Suprapubic skin (tissue), 4 donors: ENCODE data around the gene ZSCAN18. TPM values are rescaled to one million over a fixed set of nuclear protein-coding genes. Genes with fewer than 3 reads are reported as not detected.

ENCODE experiments used
- DNase-seq, 2 donors: peaks; one replicate each; pipeline ENCODE4 v3.0.0-alpha.2; 2019; ENCODE audit warnings: low spot score in 2 of 2
- H3K27ac ChIP-seq: fragments of 200-600 bp; sonication (generic); one replicate; pipeline ENCODE4 v1.5.1; 2019
- H3K27me3 ChIP-seq: fragments of 200-600 bp; sonication (generic); one replicate; pipeline ENCODE4 v1.5.1; 2019
- H3K36me3 ChIP-seq: fragments of 200-600 bp; sonication (generic); one replicate; pipeline ENCODE4 v1.5.1; 2019
- H3K4me1 ChIP-seq: fragments of 200-600 bp; sonication (generic); one replicate; pipeline ENCODE4 v1.5.1; 2019
- H3K4me3 ChIP-seq: fragments of 200-600 bp; sonication (generic); one replicate; pipeline ENCODE4 v1.5.1; 2019; ENCODE audit warnings: mild to moderate bottlenecking
- H3K9me3 ChIP-seq: fragments of 200-600 bp; sonication (generic); one replicate; pipeline ENCODE4 v1.5.1; 2019
- CTCF ChIP-seq, 2 donors: fragments of 200-600 bp in 1 of 2; fragments of 450-650 bp in 1 of 2; sonication (generic) in 1 of 2; IDR thresholded peaks; one replicate each; pipeline ENCODE4 v1.5.1; 2016 to 2019; ENCODE audit warnings: antibody characterized with exemption in 2 of 2, mild to moderate bottlenecking in 1 of 2, moderate library complexity in 1 of 2
- EP300 ChIP-seq: sonication (generic); formaldehyde crosslinking; IDR thresholded peaks from one replicate; pipeline ENCODE4 v1.6.1; 2017; ENCODE audit warnings: antibody characterized with exemption
- POLR2A ChIP-seq, 2 donors: fragments of 450-650 bp; IDR thresholded peaks; one replicate each; pipeline ENCODE4 v1.6.1; 2017; ENCODE audit warnings: antibody characterized with exemption in 2 of 2, mild to moderate bottlenecking in 2 of 2, moderate library complexity in 2 of 2
- POLR2AphosphoS5 ChIP-seq, 3 donors: sonication (generic); formaldehyde crosslinking; IDR thresholded peaks; one replicate each; pipeline ENCODE4 v1.6.1; 2017; ENCODE audit warnings: antibody characterized with exemption in 3 of 3
- WGBS: methylation state at CpG from one replicate; pipeline ENCODE4 v1.1.5; 2018; 5-methylcytosine and 5-hydroxymethylcytosine counted together
- total RNA-seq, 4 donors: library from RNA; depleted of rRNA; stranded (reverse); fragments of >200 nt; gene quantifications; one replicate each; pipeline ENCODE4 v1.1.0, GENCODE V29; 2016

Gene ZSCAN18
- total RNA-seq, 4 donors from 2014 or later = 33.0 to 52.8 (median 48.9) TPM

DNA sequence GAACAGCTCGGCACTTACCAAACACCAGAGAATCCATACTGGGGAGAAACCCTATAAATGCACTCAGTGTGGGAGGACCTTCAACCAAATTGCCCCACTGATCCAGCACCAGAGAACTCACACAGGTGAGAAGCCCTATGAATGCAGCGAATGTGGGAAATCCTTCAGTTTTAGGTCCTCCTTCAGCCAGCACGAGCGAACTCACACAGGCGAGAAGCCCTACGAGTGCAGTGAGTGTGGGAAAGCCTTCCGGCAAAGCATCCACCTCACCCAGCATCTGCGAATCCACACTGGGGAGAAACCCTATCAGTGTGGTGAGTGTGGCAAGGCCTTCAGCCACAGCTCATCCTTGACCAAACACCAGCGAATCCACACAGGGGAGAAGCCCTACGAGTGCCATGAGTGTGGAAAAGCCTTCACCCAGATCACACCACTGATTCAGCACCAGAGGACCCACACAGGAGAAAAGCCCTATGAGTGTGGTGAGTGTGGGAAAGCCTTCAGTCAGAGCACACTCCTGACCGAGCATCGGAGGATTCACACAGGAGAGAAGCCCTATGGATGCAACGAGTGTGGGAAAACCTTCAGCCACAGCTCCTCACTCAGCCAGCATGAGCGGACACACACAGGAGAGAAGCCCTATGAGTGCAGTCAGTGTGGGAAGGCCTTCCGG lies 30.7 kb downstream of the ZSCAN18 start:
- no peaks in the 10 kb centered on the region for H3K27me3 ChIP-seq
- no peak overlapping the region for H3K4me3 ChIP-seq
- peaks cover 76% of the 10 kb centered on the region for H3K9me3 ChIP-seq
- peaks cover 54% of the 10 kb centered on the region for H3K36me3 ChIP-seq
- H3K4me1 ChIP-seq = no peaks in the 10 kb centered on the region
- no peak overlapping the region for H3K27ac ChIP-seq
- DNase-seq = no peak
- WGBS = 91% methylated on average over 11 of the region's 15 CpGs
- TF ChIP-seq EP300 (no peak), POLR2A (IDR thresholded peaks at IDR 0.05) (no peak), POLR2AphosphoS5 (IDR thresholded peaks at IDR 0.05) (no peak), CTCF (IDR thresholded peaks at IDR 0.05) (no peak)

- DNase-seq = no peak
- 99% methylated on average over 2 of the region's 3 CpGs for WGBS
- Histone ChIP-seq H3K27ac (no peak overlapping the region), H3K4me1 (peaks cover 10% of the 10 kb centered on the region), H3K4me3 (no peak overlapping the region), H3K36me3 (peaks cover 54% of the 10 kb centered on the region), H3K27me3 (no peaks in the 10 kb centered on the region), H3K9me3 (peaks cover 46% of the 10 kb centered on the region)
- no peak for TF ChIP-seq EP300
These were observed 34.3 kb downstream of the ZSCAN18 start for GRCh38 chr19:58063712-58064111.

GRCh38 chr19:58060231-58060630 lies 37.8 kb downstream of the ZSCAN18 start:
- peaks cover 25% of the 10 kb centered on the region for H3K36me3 ChIP-seq
- H3K27me3 ChIP-seq = peaks cover 3% of the 10 kb centered on the region
- H3K4me1 ChIP-seq = peaks cover 12% of the 10 kb centered on the region
- TF ChIP-seq EP300 = no peak
- WGBS = 83% methylated on average over 13 of the region's 24 CpGs
- H3K9me3 ChIP-seq = peaks cover 13% of the 10 kb centered on the region
- DNase-seq = no peak
- H3K27ac ChIP-seq = no peak overlapping the region
- peak overlapping the region; percentile 69 for H3K4me3 ChIP-seq

GRCh38 chr19:58059671-58060078 lies 38.4 kb downstream of the ZSCAN18 start:
- peak overlapping the region; percentile 69 for H3K4me3 ChIP-seq
- H3K9me3 ChIP-seq = peaks cover 8% of the 10 kb centered on the region
- H3K27me3 ChIP-seq = peaks cover 3% of the 10 kb centered on the region
- peaks cover 12% of the 10 kb centered on the region for H3K4me1 ChIP-seq
- TF ChIP-seq POLR2AphosphoS5 (IDR thresholded peaks at IDR 0.05) = no peak
- TF ChIP-seq EP300 = no peak
- no peak for TF ChIP-seq POLR2A (IDR thresholded peaks at IDR 0.05)
- TF ChIP-seq CTCF (IDR thresholded peaks at IDR 0.05) = no peak
- peaks cover 20% of the 10 kb centered on the region for H3K36me3 ChIP-seq
- 43% methylated on average over 7 of the region's 28 CpGs for WGBS
- H3K27ac ChIP-seq = peak overlapping the region; percentile 89
- DNase-seq = no peak

GRCh38 chr19:58059003-58059670 lies 38.9 kb downstream of the ZSCAN18 start, which contains the start of gene ZNF135:
ZNF135 (plus strand) TSS chr19:58059282; CDS start chr19:58060003, 721 bp downstream.
- peaks cover 4% of the 10 kb centered on the region for H3K9me3 ChIP-seq
- 2% methylated on average over 6 of the region's 62 CpGs for WGBS

GRCh38 chr19:58058467-58058866 lies 39.6 kb downstream of the ZSCAN18 start:
- H3K9me3 ChIP-seq = no peaks in the 10 kb centered on the region
- 87% methylated on average over 13 of the region's 13 CpGs for WGBS

More at GRCh38 chr19:58059003-58059670, 38.9 kb downstream of the ZSCAN18 start, which contains the start of gene ZNF135:
- peak; percentile 87 to 89 for DNase-seq
- H3K27me3 ChIP-seq = peaks cover 3% of the 10 kb centered on the region
- H3K27ac ChIP-seq = peak within 1 kb of the TSS; percentile 89
- peaks cover 12% of the 10 kb centered on the region for H3K4me1 ChIP-seq
- peak in 2 of 3 donors; percentile 35 to 59 for TF ChIP-seq POLR2AphosphoS5 (IDR thresholded peaks at IDR 0.05)
- TF ChIP-seq EP300 = no peak
- peaks cover 14% of the 10 kb centered on the region for H3K36me3 ChIP-seq
- peak within 1 kb of the TSS; percentile 69 for H3K4me3 ChIP-seq

More at GRCh38 chr19:58058467-58058866, 39.6 kb downstream of the ZSCAN18 start:
- H3K4me3 ChIP-seq = peak overlapping the region; percentile 69
- H3K27ac ChIP-seq = peak overlapping the region; percentile 89
- TF ChIP-seq POLR2AphosphoS5 (IDR thresholded peaks at IDR 0.05) = no peak
- TF ChIP-seq CTCF (IDR thresholded peaks at IDR 0.05) = no peak
- no peak for TF ChIP-seq EP300
- no peak for TF ChIP-seq POLR2A (IDR thresholded peaks at IDR 0.05)
- DNase-seq = no peak
- H3K4me1 ChIP-seq = peaks cover 12% of the 10 kb centered on the region
- peaks cover 3% of the 10 kb centered on the region for H3K27me3 ChIP-seq
- H3K36me3 ChIP-seq = peaks cover 8% of the 10 kb centered on the region
